Cardiac fibroblast (primary cell): Measurements from ENCODE around the gene LDLRAD3.

Source experiments
- DNase-seq, 2 donors: peaks; one replicate each; pipeline versions ENCODE4 v3.0.0 to v3.0.0-alpha.2; 2010; ENCODE audit warnings: low read depth in 2 of 2
- H3K4me3 ChIP-seq, 2 donors: replicated peaks in 1 of 2; 1 replicate in 1 of 2; 2 replicates in 1 of 2; pipeline ENCODE4 v1.5.1; 2011; ENCODE audit warnings: low read depth in 2 of 2, low read length in 2 of 2, mild to moderate bottlenecking in 2 of 2, moderate library complexity in 1 of 2
- CTCF ChIP-seq: IDR thresholded peaks from one replicate; pipeline ENCODE4 v1.5.1; 2011; ENCODE audit warnings: low read depth, mild to moderate bottlenecking, low read length, inconsistent platforms

The LDLRAD3 gene

DNA sequence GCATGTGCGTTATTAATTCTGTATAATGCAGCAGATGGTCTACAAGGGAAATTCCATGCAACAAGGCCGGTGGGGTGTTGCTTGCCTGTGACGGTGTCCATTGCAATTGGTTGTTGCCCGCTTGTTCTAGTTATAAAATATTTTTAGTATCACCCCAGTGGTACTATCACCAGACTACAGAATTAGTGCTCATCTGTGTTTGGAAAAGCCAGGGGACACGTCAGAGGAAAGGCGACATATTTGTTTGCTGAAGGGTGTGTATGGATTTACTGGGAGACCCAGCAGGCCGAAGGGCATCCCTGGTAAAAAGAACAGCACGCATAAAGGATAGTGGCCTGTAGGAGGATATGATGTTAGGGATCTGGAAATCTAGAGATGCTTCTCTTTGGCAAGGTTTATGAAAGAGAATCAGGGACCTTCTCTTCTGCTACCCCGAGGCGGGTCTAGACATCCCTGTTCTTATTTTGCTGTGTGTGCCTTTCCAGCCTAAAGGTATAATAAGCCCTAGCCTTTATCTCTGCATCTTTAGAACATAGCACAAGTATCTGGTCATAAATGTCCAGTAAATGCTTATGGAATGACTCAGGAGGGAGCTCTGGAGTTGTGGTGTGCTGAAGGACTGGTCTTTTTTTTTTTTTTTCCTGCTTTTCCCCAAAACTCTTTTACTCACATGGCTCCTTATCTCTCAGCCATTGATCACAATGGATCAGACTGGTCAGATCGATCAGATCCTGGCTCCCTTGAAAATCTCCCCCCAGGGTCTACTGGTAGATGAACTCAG lies 90.9 kb downstream of the LDLRAD3 start:
- TF ChIP-seq CTCF = peak; percentile 1
- no peak overlapping the region for H3K4me3 ChIP-seq
- DNase-seq = peak; percentile 71 to 88

DNA sequence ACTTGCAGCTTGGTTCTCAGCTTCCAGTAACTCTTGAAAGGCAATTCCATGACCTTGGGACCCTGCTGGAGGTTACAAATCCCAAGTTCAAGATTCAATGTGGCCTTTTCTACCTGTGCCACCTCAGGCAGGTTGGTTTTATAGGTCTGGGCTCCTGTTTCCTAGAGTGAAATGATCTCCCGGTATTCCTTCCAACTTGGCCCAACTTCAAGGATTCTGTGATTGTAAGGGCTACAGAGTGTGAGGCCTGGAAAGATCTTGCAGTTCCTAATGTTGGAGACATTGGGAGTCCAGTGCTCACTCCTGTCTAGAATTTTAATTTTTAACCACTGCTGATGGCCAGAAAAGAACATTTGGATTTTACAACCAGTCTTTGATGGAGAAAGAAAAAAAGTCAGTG lies 91.6 kb downstream of the LDLRAD3 start:
- DNase-seq = no peak
- no peak for TF ChIP-seq CTCF

GRCh38 chr11:36035999-36036398 lies 92.1 kb downstream of the LDLRAD3 start:
- DNase-seq = no peak
- H3K4me3 ChIP-seq = no peak overlapping the region
- TF ChIP-seq CTCF = no peak

More for the DNA sequence above, 91.6 kb downstream of the LDLRAD3 start:
- no peak overlapping the region for H3K4me3 ChIP-seq

DNA sequence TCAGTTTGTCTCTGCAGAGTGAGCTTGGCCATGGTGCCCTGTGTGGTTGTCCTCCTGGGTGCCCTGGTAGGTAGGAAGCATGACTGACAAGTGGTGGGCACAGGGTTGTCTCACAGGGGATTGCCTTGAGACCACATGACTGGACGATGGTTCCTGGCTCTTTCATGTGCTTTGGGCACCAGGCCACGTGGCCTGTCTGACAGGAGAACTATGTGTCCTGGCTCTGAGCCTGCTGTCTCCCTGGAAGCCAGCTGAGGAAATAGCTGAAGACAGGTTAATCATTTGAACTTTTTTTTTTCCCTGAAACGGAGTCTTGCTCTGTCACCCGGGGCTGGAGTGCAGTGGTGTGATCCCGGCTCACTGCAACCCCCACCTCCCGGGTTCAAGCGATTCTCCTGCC lies 93.2 kb downstream of the LDLRAD3 start:
- peak; percentile 69 to 70 for DNase-seq
- no peak overlapping the region for H3K4me3 ChIP-seq
- TF ChIP-seq CTCF = no peak

- no peak for TF ChIP-seq CTCF
- no peak overlapping the region for H3K4me3 ChIP-seq
- DNase-seq = no peak
These were observed 94.7 kb downstream of the LDLRAD3 start for GRCh38 chr11:36038541-36038940.

DNA sequence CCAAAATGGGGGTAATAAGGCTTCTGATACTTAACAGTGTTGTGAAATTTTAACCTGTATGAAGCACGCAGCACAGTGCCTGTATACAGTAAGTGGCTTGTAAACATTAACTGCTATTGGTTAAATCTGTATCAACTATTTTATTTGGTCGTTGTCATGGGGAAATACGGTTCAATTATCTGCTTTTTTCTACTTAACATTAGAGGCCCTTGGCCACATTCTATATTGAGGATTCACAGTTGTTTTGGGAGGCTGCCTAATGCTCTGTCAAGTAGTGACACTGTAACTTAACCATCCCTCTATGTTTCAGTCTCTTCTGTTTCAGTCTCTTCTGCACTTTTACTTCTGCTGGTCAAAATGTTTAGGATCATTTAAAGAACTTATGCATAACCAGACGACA lies 95.6 kb downstream of the LDLRAD3 start:
- H3K4me3 ChIP-seq = no peak overlapping the region
- no peak for DNase-seq
- TF ChIP-seq CTCF = no peak

DNA sequence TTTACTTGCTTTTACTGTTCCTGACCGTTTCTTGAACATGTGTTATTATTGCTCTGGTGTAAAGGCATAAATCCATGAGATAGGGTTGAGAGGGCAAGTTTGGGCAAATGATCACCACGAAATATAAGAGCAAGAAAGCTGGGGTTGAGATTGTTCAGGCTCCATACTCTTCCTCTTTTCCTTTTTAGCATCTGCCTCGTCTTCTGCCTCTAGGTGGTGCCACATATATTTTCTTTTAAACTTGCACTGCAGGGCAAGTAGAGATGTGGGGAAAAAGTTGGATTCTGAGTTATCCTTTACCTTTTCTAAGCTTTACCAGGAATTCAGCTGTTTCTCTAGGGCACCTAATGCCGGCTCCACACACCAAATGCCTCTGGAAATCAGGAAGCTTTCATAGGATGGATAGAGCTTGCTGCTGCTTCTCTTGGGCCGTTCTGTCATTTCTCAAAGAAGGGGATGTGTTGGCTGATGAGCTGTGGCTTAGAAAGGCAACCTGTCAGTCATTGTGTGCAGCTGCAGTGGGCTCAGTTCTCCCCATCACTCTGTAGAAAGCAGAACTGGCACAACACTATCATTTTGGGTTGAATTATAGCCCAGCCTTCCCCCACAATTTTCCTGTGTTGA lies 98.2 kb downstream of the LDLRAD3 start:
- peak; percentile 47 to 57 for DNase-seq
- peak; percentile 71 for TF ChIP-seq CTCF
- H3K4me3 ChIP-seq = no peak overlapping the region
